Cerebellar nuclear complex (tissue), 1 donor: ENCODE results near the gene LDB2.

Source experiments
- DNase-seq, 2 experiments: peaks; one replicate each; lab custom pipeline; 2025; lab: John Stamatoyannopoulos, UW

The LDB2 gene

GRCh38 chr4:16843831-16844508, 54.5 kb downstream of the LDB2 start:
- DNase-seq = no peak

GRCh38 chr4:16838226-16838875, 60.1 kb downstream of the LDB2 start:
- DNase-seq = no peak

- DNase-seq = no peak
Measured at GRCh38 chr4:16837475-16837874, 61.0 kb downstream of the LDB2 start.

- no peak for DNase-seq
Measured at GRCh38 chr4:16836324-16836723, 62.1 kb downstream of the LDB2 start.

GRCh38 chr4:16835597-16836247, 62.7 kb downstream of the LDB2 start:
- DNase-seq = no peak

- no peak for DNase-seq
Measured at GRCh38 chr4:16834814-16835213, 63.6 kb downstream of the LDB2 start.

- DNase-seq = no peak
Measured at GRCh38 chr4:16833722-16834121, 64.7 kb downstream of the LDB2 start.

- no peak for DNase-seq
Measured at GRCh38 chr4:16830081-16830480, 68.4 kb downstream of the LDB2 start.

- DNase-seq = no peak
Measured at GRCh38 chr4:16827794-16828724, 70.4 kb downstream of the LDB2 start.

GRCh38 chr4:16827045-16827444, 71.4 kb downstream of the LDB2 start:
- DNase-seq = no peak

GRCh38 chr4:16826406-16826910, 72.0 kb downstream of the LDB2 start:
- DNase-seq = no peak

- DNase-seq = no peak
Measured at GRCh38 chr4:16824278-16824806, 74.1 kb downstream of the LDB2 start.

- no peak for DNase-seq
Measured at GRCh38 chr4:16820329-16820728, 78.1 kb downstream of the LDB2 start.

GRCh38 chr4:16819652-16820051, 78.8 kb downstream of the LDB2 start:
- DNase-seq = no peak

GRCh38 chr4:16818005-16818404, 80.4 kb downstream of the LDB2 start:
- DNase-seq = no peak

GRCh38 chr4:16817286-16817685, 81.2 kb downstream of the LDB2 start:
- no peak for DNase-seq

GRCh38 chr4:16814361-16814760, 84.1 kb downstream of the LDB2 start:
- DNase-seq = no peak

GRCh38 chr4:16812041-16812440, 86.4 kb downstream of the LDB2 start:
- DNase-seq = no peak

- DNase-seq = no peak
Measured at GRCh38 chr4:16809943-16810342, 88.5 kb downstream of the LDB2 start.

- DNase-seq = no peak
Measured at GRCh38 chr4:16809064-16809463, 89.4 kb downstream of the LDB2 start.

- DNase-seq = no peak
Measured at GRCh38 chr4:16807355-16807754, 91.1 kb downstream of the LDB2 start.

- DNase-seq = no peak
Measured at GRCh38 chr4:16804581-16804980, 93.9 kb downstream of the LDB2 start.
